Neuron (in vitro differentiated cells): ENCODE results near the gene SOCS4.
"Not testable (repeated sequence)": the region's sequence is repeated elsewhere in the genome, so short reads cannot be mapped to it uniquely, and the experiment has no call there.

Source experiments
- H2AFZ ChIP-seq: one replicate; pipeline ENCODE4 v1.6.1; 2013; ENCODE audit warnings: low read depth, mild to moderate bottlenecking, inconsistent platforms, low read length, moderate library complexity
- H3K27me3 ChIP-seq: one replicate; pipeline ENCODE4 v1.6.1; 2013; ENCODE audit warnings: low read length; ENCODE audit not compliant: insufficient read depth
- H3K36me3 ChIP-seq: one replicate; pipeline ENCODE4 v1.6.1; 2013; ENCODE audit warnings: low read length; ENCODE audit not compliant: insufficient read depth
- H3K4me1 ChIP-seq: one replicate; pipeline ENCODE4 v1.6.1; 2013; ENCODE audit warnings: low read length; ENCODE audit not compliant: insufficient read depth
- H3K4me3 ChIP-seq: 2 replicates; pipeline ENCODE4 v1.5.1; 2013; ENCODE audit warnings: mild to moderate bottlenecking, low read length, moderate library complexity
- H3K9me3 ChIP-seq: one replicate; pipeline ENCODE4 v1.6.1; 2013; ENCODE audit warnings: low read length

The SOCS4 gene

GRCh38 chr14:55079961-55080360, 52.9 kb downstream of the SOCS4 start:
- H3K27me3 ChIP-seq, H3K36me3 ChIP-seq, H3K4me3 ChIP-seq, H2AFZ ChIP-seq, H3K9me3 ChIP-seq: not testable (repeated sequence)
- peaks cover 11% of the 10 kb centered on the region for H3K4me1 ChIP-seq

GRCh38 chr14:55084401-55085059, 57.5 kb downstream of the SOCS4 start:
- H3K27me3 ChIP-seq, result no peaks in the 10 kb centered on the region
- H3K4me3 ChIP-seq, result no peak overlapping the region
- H3K36me3 ChIP-seq, result no peaks in the 10 kb centered on the region
- no peaks in the 10 kb centered on the region for H3K4me1 ChIP-seq
- no peak overlapping the region for H2AFZ ChIP-seq
- H3K9me3 ChIP-seq, result no peaks in the 10 kb centered on the region

- Histone ChIP-seq H3K36me3 (no peaks in the 10 kb centered on the region), H3K4me3 (no peak overlapping the region), H3K27me3 (no peaks in the 10 kb centered on the region), H2AFZ (no peak overlapping the region), H3K9me3 (no peaks in the 10 kb centered on the region), H3K4me1 (no peaks in the 10 kb centered on the region)
These were observed 58.1 kb downstream of the SOCS4 start for GRCh38 chr14:55085060-55085660.

GRCh38 chr14:55086938-55087337, 59.9 kb downstream of the SOCS4 start:
- Histone ChIP-seq H3K4me3 (no peak overlapping the region), H2AFZ (no peak overlapping the region), H3K36me3 (no peaks in the 10 kb centered on the region), H3K4me1 (no peaks in the 10 kb centered on the region), H3K9me3 (no peaks in the 10 kb centered on the region), H3K27me3 (no peaks in the 10 kb centered on the region)

GRCh38 chr14:55088356-55088755, 61.3 kb downstream of the SOCS4 start:
- Histone ChIP-seq H3K9me3 (no peaks in the 10 kb centered on the region), H2AFZ (no peak overlapping the region), H3K36me3 (no peaks in the 10 kb centered on the region), H3K4me1 (no peaks in the 10 kb centered on the region), H3K27me3 (no peaks in the 10 kb centered on the region), H3K4me3 (no peak overlapping the region)

- H3K4me3 ChIP-seq, result no peak overlapping the region
These were observed 65.3 kb downstream of the SOCS4 start for GRCh38 chr14:55092341-55092740.

GRCh38 chr14:55094292-55095157, 67.5 kb downstream of the SOCS4 start:
- Histone ChIP-seq H2AFZ (no peak overlapping the region), H3K36me3 (no peaks in the 10 kb centered on the region), H3K27me3 (no peaks in the 10 kb centered on the region), H3K9me3 (no peaks in the 10 kb centered on the region), H3K4me1 (no peaks in the 10 kb centered on the region), H3K4me3 (no peak overlapping the region)

More at GRCh38 chr14:55092341-55092740, 65.3 kb downstream of the SOCS4 start:
- H3K27me3 ChIP-seq, result no peaks in the 10 kb centered on the region
- H3K9me3 ChIP-seq, result no peaks in the 10 kb centered on the region
- no peaks in the 10 kb centered on the region for H3K36me3 ChIP-seq
- no peaks in the 10 kb centered on the region for H3K4me1 ChIP-seq
- H2AFZ ChIP-seq, result no peak overlapping the region

GRCh38 chr14:55097881-55098560, 71.0 kb downstream of the SOCS4 start:
- H3K27me3 ChIP-seq, result no peaks in the 10 kb centered on the region
- no peak overlapping the region for H2AFZ ChIP-seq
- H3K36me3 ChIP-seq, result no peaks in the 10 kb centered on the region
- peaks cover 14% of the 10 kb centered on the region for H3K4me1 ChIP-seq
- no peak overlapping the region for H3K4me3 ChIP-seq
- no peaks in the 10 kb centered on the region for H3K9me3 ChIP-seq

GRCh38 chr14:55098561-55098898, 71.5 kb downstream of the SOCS4 start:
- Histone ChIP-seq H3K9me3 (no peaks in the 10 kb centered on the region), H3K4me3 (no peak overlapping the region), H2AFZ (no peak overlapping the region), H3K27me3 (no peaks in the 10 kb centered on the region), H3K4me1 (peaks cover 19% of the 10 kb centered on the region), H3K36me3 (no peaks in the 10 kb centered on the region)
